Motor neuron (in vitro differentiated cells): ENCODE measurements around the gene CYP24A1. TPM values are rescaled to one million over a fixed set of nuclear protein-coding genes. Genes with fewer than 3 reads are reported as not detected.

Experiments used
- ATAC-seq, 8 experiments: fragments of 200-7000 bp; cut with Tn5 transposase; replicated peaks in 6 of 8; 2 replicates each; pipeline ENCODE4 v1.8.0; 2021; ENCODE audit warnings: mild to moderate bottlenecking in 8 of 8, moderate library complexity in 8 of 8
- H3K27ac ChIP-seq, 2 donors: fragments of 250-450 bp; sonication (Bioruptor Pico); 2 replicates each; pipeline ENCODE4 v1.9.0; 2021; ENCODE audit warnings: antibody characterized with exemption in 2 of 2, mild to moderate bottlenecking in 2 of 2, moderate library complexity in 1 of 2
- H3K4me1 ChIP-seq, 2 donors: fragments of 250-450 bp; sonication (Bioruptor Pico); replicated peaks in 1 of 2; 2 replicates each; pipeline ENCODE4 v1.6.1; 2021; ENCODE audit warnings: antibody characterized with exemption in 2 of 2, mild to moderate bottlenecking in 2 of 2, moderate library complexity in 1 of 2
- H3K4me3 ChIP-seq, 5 donors: fragments of 250-450 bp; sonication (Bioruptor Pico); 2 replicates each; pipeline ENCODE4 v1.9.0; 2021; ENCODE audit warnings: antibody characterized with exemption in 5 of 5, mild to moderate bottlenecking in 5 of 5, moderate library complexity in 4 of 5
- WGBS, 10 experiments: fragments of 450-650 bp; shearing (Covaris generic); methylation state at CpG; one replicate each; pipeline ENCODE4 v1.0.0; 2022; 5-methylcytosine and 5-hydroxymethylcytosine counted together
- in situ Hi-C, 9 experiments: fragments of 400-800 bp; cut with MboI; loops; one replicate each; pipeline ENCODE4 v1.15.0; 2021; ENCODE audit warnings: low sequenced_read_pairs in 9 of 9, low pct_unique_long_range_greater_than_20kb in 2 of 9; ENCODE audit not compliant: unreplicated experiment in 9 of 9
- total RNA-seq, 8 experiments: library from RNA; unstranded; fragments of 300-600 nt; gene quantifications; 2 replicates each; pipeline versions ENCODE4 v1.2.3 to v1.2.4, GENCODE V29; 2022

Gene CYP24A1
- total RNA-seq, 8 experiments from 2014 or later = 0.04 to 2.8 (median 0.40) TPM; not detected in 2

GRCh38 chr20:54199721-54200176 is 26.0 kb upstream of the CYP24A1 start:
- peaks cover 0 to 5% of the 10 kb centered on the region in 2 donors for H3K4me1 ChIP-seq
- in situ Hi-C loops = loop anchor here in 8 of 9 experiments (5.0 to 25.0 kb wide), 5 partner anchors 95 to 637 kb away; partner anchors contain the start of gene ZNF217 (in 1 of the 8)
- peak in 6 of 8 experiments; percentile 29 to 85 (median 74) for ATAC-seq
- H3K27ac ChIP-seq = no peak overlapping the region
- H3K4me3 ChIP-seq = no peak overlapping the region
- whole genome bisulfite sequencing, 10 experiments = 0 to 24% (median 18%) methylated on average over 2 to 7 of the region's 7 CpGs; no CpG with 5 or more reads in 1 of the 10 experiments

- in situ Hi-C loops = loop anchor here in 4 of 9 experiments (5.0 to 25.0 kb wide), 3 partner anchors 94 to 612 kb away; partner anchors contain the start of gene ZNF217 (in 1 of the 4)
- WGBS, 10 experiments = 8 to 84% (median 56%) methylated on average over 1 to 5 of the region's 6 CpGs
- Histone ChIP-seq H3K4me3 (no peak overlapping the region), H3K27ac (no peak overlapping the region), H3K4me1 (peaks cover 0 to 5% of the 10 kb centered on the region in 2 donors)
- ATAC-seq = peak in 1 of 8 experiments; percentile 22
Observed at GRCh38 chr20:54199283-54199682, 25.5 kb upstream of the CYP24A1 start.

GRCh38 chr20:54197621-54198604 is 24.1 kb upstream of the CYP24A1 start:
- H3K27ac ChIP-seq = no peak overlapping the region
- 43 to 85% (median 69%) methylated on average over 3 to 13 of the region's 13 CpGs for WGBS, 10 experiments
- H3K4me1 ChIP-seq = peaks cover 0 to 5% of the 10 kb centered on the region in 2 donors
- in situ Hi-C loops = loop anchor here in 4 of 9 experiments (5.0 to 25.0 kb wide), 3 partner anchors 93 to 611 kb away; partner anchors contain the start of gene ZNF217 (in 1 of the 4)
- peak in 3 of 8 experiments; percentile 66 to 83 (median 74) for ATAC-seq
- H3K4me3 ChIP-seq = no peak overlapping the region

GRCh38 chr20:54195483-54196472 is 22.0 kb upstream of the CYP24A1 start:
- WGBS, 10 experiments = 70 to 100% (median 86%) methylated on average over 2 to 11 of the region's 13 CpGs; no CpG with 5 or more reads in 2 of the 10 experiments
- H3K4me3 ChIP-seq = no peak overlapping the region
- in situ Hi-C loops = loop anchor here in 4 of 9 experiments (5.0 to 25.0 kb wide), 3 partner anchors 91 to 608 kb away; partner anchors contain the start of gene ZNF217 (in 1 of the 4)
- no peak for ATAC-seq
- no peak overlapping the region for H3K27ac ChIP-seq
- H3K4me1 ChIP-seq = peaks cover 0 to 5% of the 10 kb centered on the region in 2 donors

GRCh38 chr20:54194724-54195438 is 21.1 kb upstream of the CYP24A1 start:
- in situ Hi-C loops = loop anchor here in 4 of 9 experiments (5.0 to 25.0 kb wide), 3 partner anchors 90 to 608 kb away; partner anchors contain the start of gene ZNF217 (in 1 of the 4)
- 0 to 95% (median 78%) methylated on average over 1 to 9 of the region's 11 CpGs for WGBS, 10 experiments
- H3K4me1 ChIP-seq = peaks cover 0 to 5% of the 10 kb centered on the region in 2 donors
- no peak overlapping the region for H3K4me3 ChIP-seq
- H3K27ac ChIP-seq = no peak overlapping the region
- peak in 7 of 8 experiments; percentile 21 to 66 (median 37) for ATAC-seq

GRCh38 chr20:54193817-54194216 is 20.0 kb upstream of the CYP24A1 start:
- Histone ChIP-seq H3K4me3 (no peak overlapping the region), H3K27ac (no peak overlapping the region), H3K4me1 (peaks cover 0 to 5% of the 10 kb centered on the region in 2 donors)
- WGBS, 10 experiments = 42 to 100% (median 85%) methylated on average over 1 to 5 of the region's 5 CpGs; no CpG with 5 or more reads in 1 of the 10 experiments
- in situ Hi-C loops = loop anchor here in 3 of 9 experiments (10.0 to 25.0 kb wide), 2 partner anchors 89 to 607 kb away; partner anchors contain the start of gene ZNF217 (in 1 of the 3)
- no peak for ATAC-seq

GRCh38 chr20:54190217-54190616 is 16.4 kb upstream of the CYP24A1 start:
- no peak for ATAC-seq
- 17 to 100% (median 94%) methylated on average over 2 of the region's 2 CpGs; no CpG with 5 or more reads in 4 of the 10 experiments for WGBS, 10 experiments
- in situ Hi-C loops = loop anchor here in 3 of 9 experiments (10.0 to 25.0 kb wide), 2 partner anchors 85 to 603 kb away; partner anchors contain the start of gene ZNF217 (in 1 of the 3)

GRCh38 chr20:54189630-54190029 is 15.8 kb upstream of the CYP24A1 start:
- no peak for ATAC-seq
- Histone ChIP-seq H3K27ac (no peak overlapping the region), H3K4me3 (no peak overlapping the region), H3K4me1 (no peaks in the 10 kb centered on the region)
- WGBS, 10 experiments = 0 to 80% (median 46%) methylated on average over 1 to 2 of the region's 2 CpGs; no CpG with 5 or more reads in 1 of the 10 experiments
- in situ Hi-C loops = loop anchor here in 3 of 9 experiments (10.0 to 25.0 kb wide), 2 partner anchors 85 to 602 kb away; partner anchors contain the start of gene ZNF217 (in 1 of the 3)

More at GRCh38 chr20:54190217-54190616, 16.4 kb upstream of the CYP24A1 start:
- Histone ChIP-seq H3K4me1 (peaks cover 0 to 4% of the 10 kb centered on the region in 2 donors), H3K4me3 (no peak overlapping the region), H3K27ac (no peak overlapping the region)

- WGBS, 10 experiments = 21 to 95% (median 82%) methylated on average over 2 to 11 of the region's 11 CpGs
- no peak for ATAC-seq
- H3K4me1 ChIP-seq = no peaks in the 10 kb centered on the region
- in situ Hi-C loops = loop anchor here in 1 of 9 experiments (25.0 kb wide), 1 partner anchor 601 kb away; the partner anchor contains the start of gene ZNF217
- H3K27ac ChIP-seq = no peak overlapping the region
- H3K4me3 ChIP-seq = no peak overlapping the region
Observed at GRCh38 chr20:54188132-54188849, 14.5 kb upstream of the CYP24A1 start.

GRCh38 chr20:54184904-54185626 is 11.3 kb upstream of the CYP24A1 start:
- in situ Hi-C loops = loop anchor here in 1 of 9 experiments (25.0 kb wide), 1 partner anchor 598 kb away; the partner anchor contains the start of gene ZNF217
- H3K27ac ChIP-seq = no peak overlapping the region
- WGBS, 10 experiments = 45 to 100% (median 71%) methylated on average over 1 to 7 of the region's 10 CpGs; no CpG with 5 or more reads in 2 of the 10 experiments
- no peak overlapping the region for H3K4me3 ChIP-seq
- no peaks in the 10 kb centered on the region for H3K4me1 ChIP-seq
- peak in 3 of 8 experiments; percentile 71 to 82 (median 81) for ATAC-seq
